Lower lobe of right lung (tissue), 2 donors: ENCODE measurements around the gene PRRG1. TPM values are rescaled to one million over a fixed set of nuclear protein-coding genes. Genes with fewer than 3 reads are reported as not detected.
"Not testable (repeated sequence)": the region's sequence is repeated elsewhere in the genome, so short reads cannot be mapped to it uniquely, and the experiment has no call there.

ENCODE experiments used
- ATAC-seq, 2 donors: fragments of 200-7000 bp; cut with Tn5 transposase; one replicate each; pipeline ENCODE4 v1.9.1; 2020 to 2022; ENCODE audit warnings: mild to moderate bottlenecking in 2 of 2, moderate library complexity in 2 of 2
- DNase-seq: peaks from one replicate; pipeline ENCODE4 v3.0.0-alpha.2; 2020
- H3K27ac ChIP-seq: fragments of 200-600 bp; one replicate; pipeline ENCODE4 v1.8.0; 2022
- H3K27me3 ChIP-seq: fragments of 200-600 bp; one replicate; pipeline ENCODE4 v1.8.0; 2022; ENCODE audit warnings: low read depth
- H3K36me3 ChIP-seq: fragments of 200-600 bp; one replicate; pipeline ENCODE4 v1.8.0; 2022; ENCODE audit warnings: mild to moderate bottlenecking
- H3K4me1 ChIP-seq: fragments of 200-600 bp; one replicate; pipeline ENCODE4 v1.8.0; 2022
- H3K4me3 ChIP-seq: fragments of 200-600 bp; one replicate; pipeline ENCODE4 v1.8.0; 2022; ENCODE audit warnings: mild to moderate bottlenecking
- H3K9me3 ChIP-seq: fragments of 200-600 bp; one replicate; pipeline ENCODE4 v1.8.0; 2022
- CTCF ChIP-seq: fragments of 200-600 bp; IDR thresholded peaks from one replicate; pipeline ENCODE4 v1.8.0; 2022; ENCODE audit warnings: antibody characterized with exemption, mild to moderate bottlenecking
- intact Hi-C: fragments of 100-400 bp; cut with DNase I; formaldehyde crosslinking; loops from one replicate; pipeline ENCODE4 v1.11.0; 2022
- total RNA-seq: library from RNA; stranded (reverse); fragmentation: NEBNext Ultra II Directional; extraction: Animal tissue kit (Norgen Biotek cat#: 25700); gene quantifications from one replicate; pipeline ENCODE4 v1.2.1, GENCODE V29; 2021
- donor health status: DM: no; HTN: yes; CAD: no; lungs with severe emphysema.

Gene PRRG1
- total RNA-seq, 1 donor from 2014 or later: 16.2 TPM

- H3K4me1 ChIP-seq: no peaks in the 10 kb centered on the region
- no peak overlapping the region for H3K4me3 ChIP-seq
- H3K36me3 ChIP-seq: no peaks in the 10 kb centered on the region
- DNase-seq: no peak
- H3K9me3 ChIP-seq: no peaks in the 10 kb centered on the region
- TF ChIP-seq CTCF: no peak
- no peak for ATAC-seq
- H3K27me3 ChIP-seq: no peaks in the 10 kb centered on the region
- intact Hi-C loops: no loop called here
- no peak overlapping the region for H3K27ac ChIP-seq
Observed at GRCh38 chrX:37485429-37485828, 136.3 kb downstream of the PRRG1 start.

DNA sequence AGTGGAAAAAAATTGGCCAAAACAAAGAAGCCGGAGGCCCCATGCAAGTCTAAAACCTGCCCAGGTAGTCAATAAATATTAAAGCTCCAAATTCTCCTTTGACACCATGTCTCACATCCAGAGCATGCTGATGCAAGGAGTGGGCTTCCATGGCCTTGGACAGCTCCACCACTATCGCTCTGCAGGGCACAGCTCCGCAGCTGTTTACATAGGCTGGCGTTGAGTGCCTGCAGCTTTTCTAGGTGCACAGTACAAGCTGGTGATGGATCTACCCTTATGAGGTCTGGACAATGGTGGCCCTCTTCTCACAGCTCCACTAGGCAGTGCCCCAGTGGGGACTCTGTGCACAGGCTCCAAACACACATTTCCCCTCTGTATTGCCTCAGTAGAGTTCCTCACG is 138.1 kb downstream of the PRRG1 start:
- no peak for ATAC-seq

GRCh38 chrX:37488323-37488722 is 139.2 kb downstream of the PRRG1 start:
- H3K9me3 ChIP-seq: no peaks in the 10 kb centered on the region
- no peaks in the 10 kb centered on the region for H3K36me3 ChIP-seq
- DNase-seq (no peak), ATAC-seq (no peak)
- no peak overlapping the region for H3K4me3 ChIP-seq
- H3K27ac ChIP-seq: no peak overlapping the region
- intact Hi-C loops: no loop called here
- TF ChIP-seq CTCF: no peak
- no peaks in the 10 kb centered on the region for H3K4me1 ChIP-seq
- H3K27me3 ChIP-seq: no peaks in the 10 kb centered on the region

More for the DNA sequence above, 138.1 kb downstream of the PRRG1 start:
- H3K27me3 ChIP-seq: no peaks in the 10 kb centered on the region
- intact Hi-C loops: no loop called here
- H3K36me3 ChIP-seq: no peaks in the 10 kb centered on the region
- no peak for TF ChIP-seq CTCF
- H3K4me3 ChIP-seq: no peak overlapping the region
- no peak overlapping the region for H3K27ac ChIP-seq
- H3K4me1 ChIP-seq: no peaks in the 10 kb centered on the region
- no peaks in the 10 kb centered on the region for H3K9me3 ChIP-seq
- no peak for DNase-seq

GRCh38 chrX:37491686-37492085 is 142.5 kb downstream of the PRRG1 start:
- DNase-seq (no peak), ATAC-seq (no peak)
- H3K36me3 ChIP-seq: no peaks in the 10 kb centered on the region
- H3K9me3 ChIP-seq: no peaks in the 10 kb centered on the region
- no peaks in the 10 kb centered on the region for H3K4me1 ChIP-seq
- H3K4me3 ChIP-seq: no peak overlapping the region
- intact Hi-C loops: no loop called here
- H3K27ac ChIP-seq: no peak overlapping the region
- no peak for TF ChIP-seq CTCF
- H3K27me3 ChIP-seq: no peaks in the 10 kb centered on the region

DNA sequence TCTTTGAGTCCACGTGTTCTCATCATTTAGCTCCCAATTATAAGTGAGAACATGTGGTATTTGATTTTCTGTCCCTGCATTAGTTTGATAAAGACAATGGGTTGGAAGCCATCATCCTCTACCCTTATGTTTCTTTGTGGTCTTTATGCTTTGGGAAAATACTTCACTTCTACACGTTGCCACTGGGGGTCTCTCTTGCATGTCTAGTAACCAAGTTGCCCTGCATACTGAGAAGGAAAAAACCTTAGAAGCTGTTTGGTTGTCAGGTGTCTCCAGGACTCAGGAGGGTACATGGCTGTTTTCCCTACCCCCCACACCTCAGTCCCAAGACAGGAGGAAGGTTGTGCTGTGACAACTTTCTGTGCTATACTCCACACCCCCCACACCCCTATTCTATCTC is 146.6 kb downstream of the PRRG1 start:
- H3K4me1 ChIP-seq, H3K27ac ChIP-seq, H3K9me3 ChIP-seq, ATAC-seq, H3K27me3 ChIP-seq, intact Hi-C loops, DNase-seq, H3K36me3 ChIP-seq, H3K4me3 ChIP-seq: not testable (repeated sequence)

DNA sequence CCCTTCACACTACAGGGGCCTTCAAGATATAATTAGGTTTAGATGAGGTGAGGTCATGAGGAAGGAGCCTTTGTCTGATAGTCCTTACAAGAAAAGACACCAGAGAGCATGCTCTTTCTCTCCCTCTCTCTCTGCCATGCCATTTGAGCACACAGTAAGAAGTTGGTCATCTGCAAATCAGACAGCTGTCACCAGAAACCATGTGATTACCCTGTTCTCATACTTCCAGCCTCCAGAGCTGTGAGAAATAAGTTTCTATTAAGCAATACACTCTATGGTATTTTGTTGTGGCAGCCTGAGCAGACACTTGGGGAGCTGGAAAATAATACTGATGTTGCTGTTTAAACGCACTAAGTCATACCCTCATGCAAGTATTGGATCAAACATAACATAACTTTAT is 148.0 kb downstream of the PRRG1 start:
- H3K27me3 ChIP-seq, H3K27ac ChIP-seq, H3K9me3 ChIP-seq, H3K36me3 ChIP-seq, DNase-seq, H3K4me3 ChIP-seq, ATAC-seq, H3K4me1 ChIP-seq, intact Hi-C loops: not testable (repeated sequence)

DNA sequence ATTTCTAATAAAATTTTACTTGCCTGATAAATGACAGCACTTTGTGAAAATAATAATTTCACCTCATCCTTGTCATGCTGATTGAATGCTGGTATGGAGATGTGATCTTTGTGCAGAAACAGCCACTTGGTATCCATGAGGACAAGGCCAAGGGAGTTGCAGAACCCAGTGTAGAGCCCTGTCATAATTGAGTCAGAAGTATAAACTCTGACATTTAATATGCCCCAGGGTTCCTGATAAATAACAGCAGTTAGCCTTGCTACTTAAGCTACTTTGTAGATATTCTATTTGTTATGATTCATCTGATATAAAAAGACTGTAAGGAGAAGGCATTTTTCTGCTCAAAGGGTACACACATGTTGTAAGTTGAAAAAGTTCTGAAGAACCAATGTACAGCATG is 149.2 kb downstream of the PRRG1 start:
- H3K36me3 ChIP-seq, DNase-seq, H3K4me3 ChIP-seq, intact Hi-C loops, H3K4me1 ChIP-seq, H3K9me3 ChIP-seq, H3K27ac ChIP-seq, ATAC-seq, H3K27me3 ChIP-seq: not testable (repeated sequence)

DNA sequence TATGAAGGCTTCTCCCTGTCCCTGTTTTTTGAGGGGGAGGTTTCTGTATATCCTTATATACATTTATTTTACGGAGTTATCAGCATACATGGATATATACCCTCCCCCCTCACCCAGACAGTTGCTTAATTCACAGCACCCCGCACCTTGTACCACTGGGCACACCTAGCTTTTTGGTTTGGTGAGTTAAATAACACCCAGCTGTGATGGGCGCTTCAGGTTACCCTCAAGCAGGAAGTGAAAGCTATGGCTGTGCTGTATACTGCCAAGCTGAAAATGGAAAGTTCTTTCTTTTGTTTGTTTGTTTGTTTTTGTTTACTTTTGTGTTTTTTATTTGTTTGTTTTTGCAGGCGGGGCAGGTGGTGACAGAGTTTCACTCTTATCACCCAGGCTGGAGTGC is 150.5 kb downstream of the PRRG1 start:
- intact Hi-C loops, ATAC-seq: not testable (repeated sequence)

More for the DNA sequence above, 150.5 kb downstream of the PRRG1 start:
- H3K27me3 ChIP-seq, H3K27ac ChIP-seq, DNase-seq, H3K4me3 ChIP-seq, H3K4me1 ChIP-seq, H3K9me3 ChIP-seq, H3K36me3 ChIP-seq: not testable (repeated sequence)
